ENCODE results near the gene REV1.
"Not testable (repeated sequence)": the region's sequence is repeated elsewhere in the genome, so short reads cannot be mapped to it uniquely, and the experiment has no call there.

The REV1 gene

GRCh38 chr2:99401841-99402240, 88.0 kb downstream of the REV1 start:
- DNase-seq (ENCODE audit: low read depth), result no peak

DNA sequence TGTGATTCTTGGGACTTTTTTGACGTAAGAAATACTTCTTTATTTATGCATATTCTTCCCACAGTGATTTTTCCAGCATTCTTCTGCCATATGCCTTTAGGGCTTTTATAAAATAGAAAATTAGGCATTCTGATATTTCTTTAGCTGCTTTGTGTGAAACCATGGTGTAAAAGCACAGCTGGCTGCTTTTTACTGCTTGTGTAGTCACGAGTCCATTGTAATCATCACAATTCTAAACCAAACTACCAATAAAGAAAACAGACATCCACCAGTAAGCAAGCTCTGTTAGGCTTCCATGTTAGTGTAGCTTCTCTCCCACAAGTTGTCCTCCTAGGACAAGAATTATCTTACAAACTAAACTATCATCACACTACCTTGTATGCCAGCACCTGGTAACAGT, 90.0 kb downstream of the REV1 start:
- DNase-seq (ENCODE audit: low read depth), result no peak

DNA sequence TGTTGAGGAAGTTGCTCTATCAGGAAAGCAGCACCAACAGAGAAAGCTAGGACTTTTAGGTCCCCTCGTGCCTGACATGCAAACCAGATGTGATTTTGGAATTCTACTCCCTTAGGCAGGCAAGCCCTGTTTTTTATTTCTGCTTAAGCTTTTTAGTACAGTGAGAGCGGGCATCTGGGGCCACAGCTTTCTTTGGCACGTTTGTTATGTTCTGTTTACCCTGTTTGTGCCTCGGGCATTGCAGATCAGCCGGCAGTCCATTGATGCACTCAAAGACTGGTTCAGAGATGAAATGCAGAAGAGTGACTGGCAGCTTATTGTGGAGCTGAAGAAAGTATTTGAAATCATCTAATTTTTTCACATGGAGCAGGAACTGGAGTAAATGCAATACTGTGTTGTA, 90.8 kb downstream of the REV1 start:
- DNase-seq (ENCODE audit: low read depth), result no peak

DNA sequence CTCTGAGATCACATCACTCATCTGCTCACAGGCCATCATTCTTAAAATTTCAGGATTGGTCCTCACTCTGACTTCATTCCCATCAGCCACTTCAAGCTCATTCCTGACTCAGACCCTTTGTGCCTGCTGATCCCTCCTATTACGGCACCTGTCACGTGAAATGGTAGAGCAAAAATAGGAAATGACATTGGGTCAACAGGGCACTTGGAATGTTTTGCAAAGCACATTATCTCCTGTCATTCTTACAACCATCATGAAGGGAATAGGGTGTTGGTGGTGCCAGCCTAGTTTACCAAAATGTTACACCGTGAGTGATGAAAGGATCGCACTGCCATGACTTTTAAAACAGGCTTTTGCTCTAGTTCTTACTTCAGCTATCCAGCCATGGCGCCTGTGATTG, 91.5 kb downstream of the REV1 start:
- DNase-seq (ENCODE audit: low read depth), result no peak

GRCh38 chr2:99397266-99397920, 92.4 kb downstream of the REV1 start:
- DNase-seq (ENCODE audit: low read depth), result no peak

DNA sequence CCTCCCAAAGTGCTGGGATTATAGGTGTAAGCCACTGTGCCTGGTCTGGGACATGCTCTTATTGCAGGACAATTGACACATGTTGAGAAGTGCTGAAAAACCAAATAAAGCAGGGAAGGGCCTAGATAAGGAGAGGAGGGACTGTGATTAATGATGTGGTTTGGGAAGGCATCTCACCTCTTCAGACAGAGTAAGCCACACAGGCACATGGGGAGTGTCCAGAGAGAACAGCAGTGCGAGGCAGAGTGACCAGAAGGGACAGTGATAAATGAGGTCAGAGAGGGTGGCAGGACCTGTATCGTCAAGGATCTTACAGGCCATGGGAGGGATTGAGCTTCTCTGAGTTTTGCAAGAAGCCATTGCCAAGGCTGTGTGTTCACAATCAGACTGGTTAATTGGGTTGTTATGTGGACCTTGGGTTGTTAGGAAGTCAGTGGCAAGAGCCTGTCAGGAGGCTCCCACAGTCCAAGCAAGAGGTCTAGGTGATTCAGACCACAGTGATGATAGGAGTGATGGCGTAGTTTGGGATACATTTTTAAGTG, 94.2 kb downstream of the REV1 start:
- DNase-seq (ENCODE audit: low read depth), result no peak

- DNase-seq (ENCODE audit: low read depth), result no peak
These were observed 99.9 kb downstream of the REV1 start for GRCh38 chr2:99389946-99390345.

GRCh38 chr2:99389371-99389770, 100.4 kb downstream of the REV1 start:
- DNase-seq (ENCODE audit: low read depth), result peak; percentile 32

- DNase-seq (ENCODE audit: low read depth), result no peak
These were observed 100.9 kb downstream of the REV1 start for GRCh38 chr2:99388892-99389291.

DNA sequence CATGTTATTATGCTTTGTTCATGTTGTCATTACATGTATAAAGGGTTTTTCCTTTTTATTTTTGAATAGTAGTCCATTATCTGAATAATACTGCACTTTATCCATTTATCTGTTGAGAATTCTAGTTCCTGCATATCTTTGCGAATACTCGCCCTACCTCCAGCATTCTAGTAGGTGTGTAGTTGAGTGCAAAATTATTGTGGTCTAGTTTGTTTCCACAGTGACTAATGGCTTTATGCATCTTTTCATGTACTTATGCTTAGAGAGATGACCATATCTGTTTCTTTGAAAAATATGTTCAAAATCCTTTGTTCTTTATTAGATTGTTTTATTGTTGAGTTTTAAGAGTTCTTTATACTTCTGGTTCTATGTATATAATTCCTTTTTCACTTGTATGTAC, 103.8 kb downstream of the REV1 start:
- DNase-seq (ENCODE audit: low read depth), result peak; percentile 36

GRCh38 chr2:99382143-99382542, 107.7 kb downstream of the REV1 start:
- DNase-seq (ENCODE audit: low read depth), result no peak

DNA sequence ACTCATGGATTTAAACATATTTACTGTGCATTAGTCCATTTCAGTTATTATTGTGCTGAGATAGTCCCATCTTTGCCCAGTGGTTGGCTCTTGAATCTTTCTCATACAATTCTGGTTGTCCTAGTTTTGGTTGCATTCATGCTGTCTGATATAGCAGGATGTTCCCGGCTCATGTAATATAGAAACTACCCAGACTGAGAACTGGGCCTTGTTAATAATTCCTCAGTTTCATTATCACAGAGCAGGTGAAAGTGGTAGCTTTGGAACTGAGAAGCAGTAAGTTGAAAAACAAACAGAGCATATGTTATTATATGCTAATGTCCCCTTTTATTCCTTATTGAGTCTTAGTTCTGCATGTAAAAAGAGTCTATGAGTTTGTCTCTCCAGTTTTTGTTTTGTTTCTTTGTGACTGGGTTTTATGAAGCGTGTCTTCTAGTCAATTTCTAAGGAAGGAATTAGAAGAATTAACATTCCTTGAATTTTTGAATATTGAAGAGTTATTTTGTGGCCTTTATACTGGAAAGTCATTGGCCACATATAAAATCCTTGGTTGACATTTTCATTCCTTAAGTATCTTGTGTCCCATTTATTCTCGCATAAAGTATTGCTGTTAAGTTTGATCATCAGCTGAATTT, 109.3 kb downstream of the REV1 start:
- DNase-seq (ENCODE audit: low read depth), result no peak

DNA sequence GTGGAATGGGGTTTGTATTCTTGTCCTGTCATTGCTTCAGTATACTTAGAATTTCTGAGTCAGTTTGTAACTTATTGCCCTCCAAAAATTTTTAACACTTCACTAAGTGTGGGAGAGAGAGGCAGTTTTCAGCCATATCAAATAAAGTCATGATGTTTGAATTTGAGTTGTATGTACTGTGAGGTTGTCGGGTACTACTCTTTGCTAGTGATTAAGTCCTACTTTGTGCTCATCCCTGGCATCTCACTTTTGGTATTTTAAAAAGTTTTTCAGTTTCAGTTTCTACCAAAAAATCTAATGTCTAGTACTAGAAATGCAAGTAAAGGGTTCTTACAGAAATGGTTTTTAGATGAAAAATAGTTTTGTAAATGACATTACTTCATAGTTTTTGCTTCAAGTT, 111.9 kb downstream of the REV1 start:
- DNase-seq (ENCODE audit: low read depth), result no peak

DNA sequence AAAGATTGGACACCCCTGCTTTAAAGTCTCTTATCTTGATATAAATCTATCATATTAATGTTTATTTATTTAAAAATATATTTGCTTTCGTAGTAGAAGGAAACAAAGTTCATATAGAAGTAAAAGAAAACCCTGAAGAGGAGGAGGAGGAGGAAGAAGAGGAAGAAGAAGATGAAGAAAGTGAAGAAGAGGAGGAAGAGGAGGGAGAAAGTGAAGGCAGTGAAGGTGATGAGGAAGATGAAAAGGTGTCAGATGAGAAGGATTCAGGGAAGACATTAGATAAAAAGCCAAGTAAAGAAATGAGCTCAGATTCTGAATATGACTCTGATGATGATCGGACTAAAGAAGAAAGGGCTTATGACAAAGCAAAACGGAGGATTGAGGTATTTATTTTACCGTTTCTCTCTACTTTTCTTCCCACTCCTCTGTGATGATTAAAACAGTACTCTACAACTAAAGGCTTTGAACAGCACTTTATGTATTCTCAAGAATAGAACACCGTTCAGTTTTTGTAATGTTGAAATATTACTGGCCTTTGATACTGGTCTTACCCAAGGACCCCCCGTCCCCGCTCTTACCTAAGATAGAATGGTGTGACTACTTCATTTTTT, 113.5 kb downstream of the REV1 start:
- DNase-seq (ENCODE audit: low read depth), result no peak

GRCh38 chr2:99374747-99375146, 115.1 kb downstream of the REV1 start:
- DNase-seq (ENCODE audit: low read depth), result no peak

- DNase-seq (ENCODE audit: low read depth), result no peak
These were observed 116.7 kb downstream of the REV1 start for GRCh38 chr2:99373144-99373543.

GRCh38 chr2:99368854-99369253, 121.0 kb downstream of the REV1 start:
- DNase-seq (ENCODE audit: low read depth), result not testable (repeated sequence)

DNA sequence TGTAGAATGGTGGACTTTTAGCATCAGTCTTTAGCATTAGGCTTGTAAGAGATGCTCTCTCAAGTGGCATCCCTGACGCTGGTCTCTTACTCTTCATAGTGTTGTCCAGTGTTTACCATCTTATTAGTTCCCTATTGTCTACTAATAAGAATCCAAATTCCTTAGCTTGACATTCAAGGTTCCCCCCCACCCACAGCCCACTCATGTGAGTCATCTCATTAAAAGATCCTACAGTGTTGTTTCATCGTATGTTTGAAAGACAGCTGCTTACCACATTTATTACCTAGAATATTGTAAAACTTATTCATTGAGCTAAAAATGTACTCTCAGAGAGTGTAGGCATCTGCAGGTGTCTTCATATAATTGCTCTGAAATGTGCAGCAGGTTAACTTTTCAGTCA, 124.2 kb downstream of the REV1 start:
- no peak for DNase-seq (ENCODE audit: low read depth)

DNA sequence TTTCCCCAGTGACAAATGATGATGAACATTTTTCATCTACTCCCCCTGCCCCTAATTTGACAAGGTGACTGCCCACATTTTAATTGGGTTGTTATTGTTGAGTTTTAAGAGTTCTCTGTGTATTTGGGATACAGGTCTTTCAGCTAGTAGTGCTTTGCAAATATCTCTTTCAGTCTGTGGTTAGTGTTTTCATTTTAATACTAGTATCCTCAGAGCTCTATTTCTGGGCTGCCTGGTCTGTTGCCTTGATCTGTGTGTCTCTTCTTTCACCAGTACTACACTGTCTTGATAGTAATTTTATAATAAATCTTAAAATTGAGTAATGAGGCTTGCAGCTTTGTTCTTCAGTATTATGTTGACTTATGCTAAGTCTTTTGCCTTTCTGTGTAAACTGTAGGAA, 133.0 kb downstream of the REV1 start:
- no peak for DNase-seq (ENCODE audit: low read depth)

DNA sequence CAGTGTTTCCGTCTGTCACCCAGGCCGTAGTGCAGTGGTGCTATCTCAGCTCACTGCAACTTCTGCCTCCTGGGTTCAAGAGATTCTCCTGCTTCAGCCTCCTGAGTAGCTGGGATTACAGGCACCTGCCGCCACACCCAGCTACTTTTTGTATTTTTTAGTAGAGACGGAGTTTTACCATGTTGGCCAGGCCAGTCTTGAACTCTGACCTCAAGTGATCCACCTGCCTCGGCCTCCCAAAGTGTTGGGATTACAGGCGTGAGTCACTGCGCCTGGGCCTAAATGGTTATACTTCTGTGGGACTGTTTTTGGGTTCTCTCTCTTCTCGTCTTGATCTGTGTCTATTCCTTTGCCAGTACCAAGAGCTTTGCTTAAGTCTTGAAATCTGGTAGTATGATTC, 135.0 kb downstream of the REV1 start:
- DNase-seq (ENCODE audit: low read depth), result not testable (repeated sequence)

DNA sequence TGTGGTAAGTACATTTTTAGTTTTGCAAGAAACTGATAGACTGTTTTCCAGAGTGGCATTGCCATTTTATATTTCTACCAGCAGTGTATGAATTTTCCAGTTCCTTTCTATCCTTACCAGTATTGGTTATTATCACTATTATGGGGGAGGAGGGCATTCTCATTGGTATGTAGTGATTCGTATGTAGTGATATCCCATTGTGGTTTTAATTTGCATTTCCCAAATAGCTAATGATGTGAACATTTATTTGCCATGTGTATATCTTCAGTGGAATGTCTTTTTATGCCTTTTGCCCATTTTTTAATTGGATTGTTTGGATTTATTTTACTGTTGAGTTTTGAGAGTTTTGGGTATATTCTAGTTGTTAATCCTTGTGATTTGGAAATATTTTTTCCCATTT, 135.7 kb downstream of the REV1 start:
- no peak for DNase-seq (ENCODE audit: low read depth)

Data from non-pigmented ciliary epithelial cell (primary cell).